IPS DF 19.7 (cell line): ENCODE results near the gene APOC4.
"Not testable (repeated sequence)": the region's sequence is repeated elsewhere in the genome, so short reads cannot be mapped to it uniquely, and the experiment has no call there.

Experiments
- DNase-seq: peaks from one replicate; pipeline ENCODE4 v3.0.0-alpha.2; 2013; ENCODE audit warnings: low read depth, low spot score

APOC4 gene, protein sequence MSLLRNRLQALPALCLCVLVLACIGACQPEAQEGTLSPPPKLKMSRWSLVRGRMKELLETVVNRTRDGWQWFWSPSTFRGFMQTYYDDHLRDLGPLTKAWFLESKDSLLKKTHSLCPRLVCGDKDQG

DNA sequence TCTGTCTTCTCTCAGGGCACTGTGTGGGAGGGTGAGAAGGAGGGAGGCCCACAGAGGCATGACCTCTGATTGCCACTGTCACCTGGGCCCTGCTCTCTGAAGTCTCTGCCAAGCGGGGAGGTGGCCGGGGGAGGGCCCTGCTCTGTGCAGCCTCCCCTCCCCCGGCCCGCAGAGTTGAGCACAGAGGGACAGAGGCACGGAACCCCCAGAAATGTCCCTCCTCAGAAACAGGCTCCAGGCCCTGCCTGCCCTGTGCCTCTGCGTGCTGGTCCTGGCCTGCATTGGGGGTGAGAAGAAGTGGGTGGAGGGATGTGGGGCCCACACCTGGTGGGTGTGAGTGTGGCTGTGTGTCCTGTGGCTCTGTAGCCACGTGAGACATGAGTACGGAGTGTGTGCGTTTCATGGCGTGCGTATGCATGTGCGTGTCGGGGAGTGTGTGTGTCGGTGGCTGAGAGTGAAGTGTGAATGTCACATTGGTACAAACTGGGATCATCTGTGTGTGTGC is at the start of gene APOC4:
APOC4 (plus strand) TSS at position 171 of the 505 bp plus-strand sequence; CDS start at position 212, 41 bp downstream.
- no peak for DNase-seq

DNA sequence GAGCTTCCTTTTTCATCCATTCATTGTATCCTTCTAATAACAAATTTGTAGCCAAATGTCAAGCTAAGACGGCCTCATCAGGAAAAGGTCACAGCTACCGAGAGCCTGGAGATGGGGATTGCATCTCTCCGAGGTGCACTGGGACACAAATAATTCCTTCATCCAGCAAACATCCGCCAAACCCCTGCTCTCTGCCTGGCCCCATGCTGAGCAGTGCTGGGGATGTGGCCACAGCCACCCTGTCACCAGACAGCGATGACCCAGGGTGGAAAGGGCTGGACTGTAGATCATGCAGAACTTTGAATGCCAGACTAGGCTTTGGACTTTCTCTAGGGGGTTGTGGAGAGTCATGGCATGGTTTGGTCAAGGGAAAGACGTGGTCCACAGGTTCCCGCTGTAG is 49.1 kb upstream of the APOC4 start:
- no peak for DNase-seq

DNA sequence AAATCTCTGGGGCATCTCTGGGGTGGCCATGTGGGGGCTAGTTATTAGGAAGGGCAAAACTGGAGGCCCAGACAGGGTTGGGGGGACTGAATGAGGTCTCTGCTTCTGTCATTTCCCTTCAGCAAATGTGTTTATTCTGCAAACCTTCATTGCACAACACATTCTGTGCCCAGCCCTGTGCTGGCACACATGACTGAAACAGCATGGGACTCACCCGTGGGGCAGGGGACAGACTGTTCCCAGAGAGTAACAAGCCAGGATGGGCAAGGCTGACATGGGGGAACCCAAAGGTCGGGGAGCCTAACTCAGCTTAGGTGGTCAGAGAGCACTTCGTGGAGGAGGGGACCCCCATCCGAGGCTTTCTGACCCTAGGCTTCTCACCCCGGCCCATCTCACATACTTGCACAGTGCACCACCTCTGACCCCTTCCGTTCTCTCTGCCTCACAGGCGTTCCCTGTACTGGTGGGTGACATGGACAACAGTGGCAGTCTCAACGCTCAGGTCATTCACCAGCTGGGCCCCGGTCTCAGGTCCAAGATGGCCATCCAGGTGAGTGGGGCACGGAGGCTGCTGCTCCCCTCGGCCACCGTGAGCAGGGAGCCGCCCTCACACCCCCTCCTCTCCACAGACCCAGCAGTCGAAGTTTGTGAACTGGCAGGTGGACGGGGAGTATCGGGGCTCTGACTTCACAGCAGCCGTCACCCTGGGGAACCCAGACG is 48.5 kb upstream of the APOC4 start:
- no peak for DNase-seq

DNA sequence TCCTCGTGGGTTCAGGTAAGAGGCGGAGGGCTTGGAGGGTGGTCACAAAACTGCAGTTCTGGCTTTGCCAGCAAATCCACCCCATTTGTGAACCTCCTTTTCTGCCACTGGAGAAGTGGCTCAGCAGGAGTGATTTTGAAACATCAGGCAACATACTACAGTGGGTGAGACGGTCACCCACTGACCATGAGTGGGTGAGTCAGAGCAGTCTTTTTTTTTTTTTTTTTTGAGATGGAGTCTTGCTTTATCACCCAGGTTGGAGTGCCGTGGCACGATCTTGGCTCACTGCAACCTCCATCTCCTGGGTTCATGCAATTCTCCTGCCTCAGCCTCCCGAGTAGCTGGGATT is 48.0 kb upstream of the APOC4 start:
- DNase-seq = no peak

DNA sequence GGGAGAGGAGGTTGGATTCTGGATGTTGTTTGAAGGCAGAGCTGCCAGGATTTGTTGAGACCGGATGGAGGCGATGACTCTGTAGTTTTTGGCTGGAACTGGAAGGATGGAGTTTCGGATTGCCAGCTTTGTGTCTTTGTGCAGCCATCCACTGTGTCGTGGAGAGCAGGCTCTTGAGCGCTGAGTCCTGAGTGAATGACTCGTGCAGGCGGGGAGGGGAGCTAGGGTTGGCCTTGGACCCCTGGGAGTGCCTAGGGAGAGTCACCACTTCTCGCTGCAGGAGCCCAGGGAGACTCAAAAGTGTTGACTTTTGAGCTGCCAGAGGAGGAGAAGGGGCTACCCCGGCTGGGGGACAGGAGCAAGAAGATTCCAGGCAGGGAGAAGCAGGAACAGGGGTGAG is 47.1 kb upstream of the APOC4 start:
- no peak for DNase-seq

DNA sequence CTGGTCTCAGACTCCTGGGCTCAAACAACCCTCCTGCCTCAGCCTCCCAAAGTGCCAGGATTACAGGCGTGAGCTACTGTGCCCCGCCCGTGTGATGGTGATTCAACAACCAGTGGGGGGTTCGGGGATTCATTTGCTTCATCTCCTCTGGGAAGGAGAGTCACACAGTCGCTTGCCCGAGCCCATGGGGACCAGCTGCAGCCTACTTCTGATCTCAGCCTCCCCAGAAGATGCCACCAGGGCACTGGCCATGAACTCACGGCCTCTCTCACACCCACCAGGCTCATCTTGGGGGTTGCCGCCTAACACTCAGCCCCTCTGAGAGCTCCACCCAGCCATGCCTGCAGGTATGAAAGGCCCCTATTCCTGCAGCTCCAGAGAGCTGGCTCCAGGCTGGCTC is 44.2 kb upstream of the APOC4 start:
- no peak for DNase-seq

DNA sequence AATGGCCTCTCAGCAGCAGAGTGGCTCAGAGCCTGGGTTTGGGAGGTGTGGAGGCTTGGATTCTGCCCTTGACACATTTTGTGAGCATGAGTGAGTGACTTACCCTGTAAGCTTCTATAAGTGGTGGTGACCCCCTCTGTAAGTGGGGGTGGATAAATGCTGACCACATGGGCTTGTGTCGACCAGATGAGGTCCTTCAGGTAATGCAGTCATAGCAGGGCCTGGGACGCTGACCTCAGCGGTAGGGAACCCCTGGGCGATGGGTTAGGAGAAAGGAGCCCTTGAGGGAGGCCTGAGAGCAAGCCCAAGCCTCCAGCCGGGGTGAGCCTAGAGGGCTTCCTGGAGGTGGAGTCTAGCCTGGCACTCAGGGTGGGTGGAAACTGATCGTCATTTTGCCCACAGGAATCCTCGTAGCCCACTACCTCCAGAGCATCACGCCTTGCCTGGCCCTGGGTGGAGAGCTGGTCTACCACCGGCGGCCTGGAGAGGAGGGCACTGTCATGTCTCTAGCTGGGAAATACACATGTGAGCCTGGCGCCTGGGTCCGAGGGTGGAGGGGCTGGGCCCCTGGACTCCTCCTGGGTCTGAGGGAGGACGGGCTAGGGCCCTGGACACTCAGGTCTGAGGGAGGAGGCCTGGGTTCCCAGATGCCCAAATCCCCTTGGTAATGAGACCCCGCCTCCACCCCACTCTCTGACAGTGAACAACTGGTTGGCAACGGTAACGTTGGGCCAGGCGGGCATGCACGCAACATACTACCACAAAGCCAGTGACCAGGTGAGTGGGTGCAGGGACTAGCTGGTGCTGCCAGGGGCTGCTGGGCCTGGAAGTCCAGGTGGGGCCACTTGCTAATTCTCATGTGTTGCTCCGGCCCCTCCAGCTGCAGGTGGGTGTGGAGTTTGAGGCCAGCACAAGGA is 41.5 kb upstream of the APOC4 start:
- no peak for DNase-seq

DNA sequence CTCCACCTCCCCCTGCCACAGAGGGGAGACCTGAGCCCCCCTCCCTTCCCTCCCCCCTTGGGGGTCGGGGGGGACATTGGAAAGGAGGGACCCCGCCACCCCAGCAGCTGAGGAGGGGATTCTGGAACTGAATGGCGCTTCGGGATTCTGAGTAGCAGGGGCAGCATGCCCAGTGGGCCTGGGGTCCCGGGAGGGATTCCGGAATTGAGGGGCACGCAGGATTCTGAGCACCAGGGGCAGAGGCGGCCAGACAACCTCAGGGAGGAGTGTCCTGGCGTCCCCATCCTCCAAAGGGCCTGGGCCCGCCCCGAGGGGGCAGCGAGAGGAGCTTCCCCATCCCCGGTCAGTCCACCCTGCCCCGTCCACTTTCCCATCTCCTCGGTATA is 38.8 kb upstream of the APOC4 start:
- DNase-seq = no peak

DNA sequence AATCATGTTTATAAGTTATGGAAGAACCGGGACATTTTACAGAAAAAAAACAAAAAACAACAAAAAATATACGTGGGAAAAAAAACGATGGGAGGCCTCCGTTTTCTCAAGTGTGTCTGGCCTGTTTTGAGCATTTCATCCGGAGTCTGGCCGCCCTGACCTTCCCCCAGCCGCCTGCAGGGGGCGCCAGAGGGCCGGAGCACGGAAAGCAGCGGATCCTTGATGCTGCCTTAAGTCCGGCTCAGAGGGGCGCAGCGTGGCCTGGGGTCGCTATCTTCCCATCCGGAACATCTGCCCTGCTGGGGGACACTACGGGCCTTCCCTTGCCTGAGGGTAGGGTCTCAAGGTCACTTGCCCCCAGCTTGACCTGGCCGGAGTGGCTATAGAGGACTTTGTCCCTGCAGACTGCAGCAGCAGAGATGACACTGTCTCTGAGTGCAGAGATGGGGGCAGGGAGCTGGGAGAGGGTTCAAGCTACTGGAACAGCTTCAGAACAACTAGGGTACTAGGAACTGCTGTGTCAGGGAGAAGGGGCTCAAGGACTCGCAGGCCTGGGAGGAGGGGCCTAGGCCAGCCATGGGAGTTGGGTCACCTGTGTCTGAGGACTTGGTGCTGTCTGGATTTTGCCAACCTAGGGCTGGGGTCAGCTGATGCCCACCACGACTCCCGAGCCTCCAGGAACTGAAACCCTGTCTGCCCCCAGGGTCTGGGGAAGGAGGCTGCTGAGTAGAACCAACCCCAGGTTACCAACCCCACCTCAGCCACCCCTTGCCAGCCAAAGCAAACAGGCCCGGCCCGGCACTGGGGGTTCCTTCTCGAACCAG is 38.2 kb upstream of the APOC4 start:
- no peak for DNase-seq

DNA sequence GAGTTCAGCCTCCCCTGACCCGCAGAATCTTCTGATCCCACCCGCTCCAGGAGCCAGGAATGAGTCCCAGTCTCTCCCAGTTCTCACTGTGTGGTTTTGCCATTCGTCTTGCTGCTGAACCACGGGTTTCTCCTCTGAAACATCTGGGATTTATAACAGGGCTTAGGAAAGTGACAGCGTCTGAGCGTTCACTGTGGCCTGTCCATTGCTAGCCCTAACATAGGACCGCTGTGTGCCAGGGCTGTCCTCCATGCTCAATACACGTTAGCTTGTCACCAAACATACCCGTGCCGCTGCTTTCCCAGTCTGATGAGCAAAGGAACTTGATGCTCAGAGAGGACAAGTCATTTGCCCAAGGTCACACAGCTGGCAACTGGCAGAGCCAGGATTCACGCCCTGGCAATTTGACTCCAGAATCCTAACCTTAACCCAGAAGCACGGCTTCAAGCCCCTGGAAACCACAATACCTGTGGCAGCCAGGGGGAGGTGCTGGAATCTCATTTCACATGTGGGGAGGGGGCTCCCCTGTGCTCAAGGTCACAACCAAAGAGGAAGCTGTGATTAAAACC is 37.5 kb upstream of the APOC4 start:
- no peak for DNase-seq

DNA sequence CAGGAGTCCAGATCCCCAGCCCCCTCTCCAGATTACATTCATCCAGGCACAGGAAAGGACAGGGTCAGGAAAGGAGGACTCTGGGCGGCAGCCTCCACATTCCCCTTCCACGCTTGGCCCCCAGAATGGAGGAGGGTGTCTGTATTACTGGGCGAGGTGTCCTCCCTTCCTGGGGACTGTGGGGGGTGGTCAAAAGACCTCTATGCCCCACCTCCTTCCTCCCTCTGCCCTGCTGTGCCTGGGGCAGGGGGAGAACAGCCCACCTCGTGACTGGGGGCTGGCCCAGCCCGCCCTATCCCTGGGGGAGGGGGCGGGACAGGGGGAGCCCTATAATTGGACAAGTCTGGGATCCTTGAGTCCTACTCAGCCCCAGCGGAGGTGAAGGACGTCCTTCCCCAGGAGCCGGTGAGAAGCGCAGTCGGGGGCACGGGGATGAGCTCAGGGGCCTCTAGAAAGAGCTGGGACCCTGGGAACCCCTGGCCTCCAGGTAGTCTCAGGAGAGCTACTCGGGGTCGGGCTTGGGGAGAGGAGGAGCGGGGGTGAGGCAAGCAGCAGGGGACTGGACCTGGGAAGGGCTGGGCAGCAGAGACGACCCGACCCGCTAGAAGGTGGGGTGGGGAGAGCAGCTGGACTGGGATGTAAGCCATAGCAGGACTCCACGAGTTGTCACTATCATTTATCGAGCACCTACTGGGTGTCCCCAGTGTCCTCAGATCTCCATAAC is 36.4 kb upstream of the APOC4 start, which contains the start of gene APOE:
APOE (plus strand) TSS at position 360 of the 724 bp plus-strand sequence. CDS start 829 bp downstream, outside the sequence.
- no peak for DNase-seq

DNA sequence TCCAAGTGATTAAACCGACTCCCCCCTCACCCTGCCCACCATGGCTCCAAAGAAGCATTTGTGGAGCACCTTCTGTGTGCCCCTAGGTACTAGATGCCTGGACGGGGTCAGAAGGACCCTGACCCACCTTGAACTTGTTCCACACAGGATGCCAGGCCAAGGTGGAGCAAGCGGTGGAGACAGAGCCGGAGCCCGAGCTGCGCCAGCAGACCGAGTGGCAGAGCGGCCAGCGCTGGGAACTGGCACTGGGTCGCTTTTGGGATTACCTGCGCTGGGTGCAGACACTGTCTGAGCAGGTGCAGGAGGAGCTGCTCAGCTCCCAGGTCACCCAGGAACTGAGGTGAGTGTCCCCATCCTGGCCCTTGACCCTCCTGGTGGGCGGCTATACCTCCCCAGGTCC is 34.4 kb upstream of the APOC4 start:
- no peak for DNase-seq

DNA sequence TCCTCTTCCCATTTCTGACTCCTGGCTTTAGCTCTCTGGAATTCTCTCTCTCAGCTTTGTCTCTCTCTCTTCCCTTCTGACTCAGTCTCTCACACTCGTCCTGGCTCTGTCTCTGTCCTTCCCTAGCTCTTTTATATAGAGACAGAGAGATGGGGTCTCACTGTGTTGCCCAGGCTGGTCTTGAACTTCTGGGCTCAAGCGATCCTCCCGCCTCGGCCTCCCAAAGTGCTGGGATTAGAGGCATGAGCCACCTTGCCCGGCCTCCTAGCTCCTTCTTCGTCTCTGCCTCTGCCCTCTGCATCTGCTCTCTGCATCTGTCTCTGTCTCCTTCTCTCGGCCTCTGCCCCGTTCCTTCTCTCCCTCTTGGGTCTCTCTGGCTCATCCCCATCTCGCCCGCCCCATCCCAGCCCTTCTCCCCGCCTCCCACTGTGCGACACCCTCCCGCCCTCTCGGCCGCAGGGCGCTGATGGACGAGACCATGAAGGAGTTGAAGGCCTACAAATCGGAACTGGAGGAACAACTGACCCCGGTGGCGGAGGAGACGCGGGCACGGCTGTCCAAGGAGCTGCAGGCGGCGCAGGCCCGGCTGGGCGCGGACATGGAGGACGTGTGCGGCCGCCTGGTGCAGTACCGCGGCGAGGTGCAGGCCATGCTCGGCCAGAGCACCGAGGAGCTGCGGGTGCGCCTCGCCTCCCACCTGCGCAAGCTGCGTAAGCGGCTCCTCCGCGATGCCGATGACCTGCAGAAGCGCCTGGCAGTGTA is 33.8 kb upstream of the APOC4 start:
- no peak for DNase-seq

DNA sequence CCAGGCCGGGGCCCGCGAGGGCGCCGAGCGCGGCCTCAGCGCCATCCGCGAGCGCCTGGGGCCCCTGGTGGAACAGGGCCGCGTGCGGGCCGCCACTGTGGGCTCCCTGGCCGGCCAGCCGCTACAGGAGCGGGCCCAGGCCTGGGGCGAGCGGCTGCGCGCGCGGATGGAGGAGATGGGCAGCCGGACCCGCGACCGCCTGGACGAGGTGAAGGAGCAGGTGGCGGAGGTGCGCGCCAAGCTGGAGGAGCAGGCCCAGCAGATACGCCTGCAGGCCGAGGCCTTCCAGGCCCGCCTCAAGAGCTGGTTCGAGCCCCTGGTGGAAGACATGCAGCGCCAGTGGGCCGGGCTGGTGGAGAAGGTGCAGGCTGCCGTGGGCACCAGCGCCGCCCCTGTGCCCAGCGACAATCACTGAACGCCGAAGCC is 33.2 kb upstream of the APOC4 start:
- no peak for DNase-seq

DNA sequence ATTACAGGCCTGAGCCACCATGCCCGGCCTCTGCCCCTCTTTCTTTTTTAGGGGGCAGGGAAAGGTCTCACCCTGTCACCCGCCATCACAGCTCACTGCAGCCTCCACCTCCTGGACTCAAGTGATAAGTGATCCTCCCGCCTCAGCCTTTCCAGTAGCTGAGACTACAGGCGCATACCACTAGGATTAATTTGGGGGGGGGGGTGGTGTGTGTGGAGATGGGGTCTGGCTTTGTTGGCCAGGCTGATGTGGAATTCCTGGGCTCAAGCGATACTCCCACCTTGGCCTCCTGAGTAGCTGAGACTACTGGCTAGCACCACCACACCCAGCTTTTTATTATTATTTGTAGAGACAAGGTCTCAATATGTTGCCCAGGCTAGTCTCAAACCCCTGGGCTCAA is 32.3 kb upstream of the APOC4 start:
- DNase-seq = no peak

DNA sequence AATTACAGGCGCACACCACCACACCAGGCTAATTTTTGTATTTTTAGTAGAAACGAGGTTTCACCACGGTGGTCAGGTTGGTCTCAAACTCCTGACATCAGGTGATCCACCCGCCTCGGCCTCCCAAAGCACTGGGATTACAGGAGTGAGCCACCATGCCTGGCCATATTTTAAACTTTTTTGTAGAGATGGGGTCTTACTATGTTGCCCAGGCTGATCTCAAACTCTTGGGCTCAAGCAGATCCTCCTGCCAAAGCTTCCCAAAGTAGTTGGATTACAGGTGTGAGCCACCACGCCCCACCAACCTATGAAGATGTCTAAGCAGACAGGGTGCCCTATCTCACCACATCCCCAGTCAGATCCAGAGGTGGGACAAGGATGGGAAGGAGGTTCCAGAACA is 30.1 kb upstream of the APOC4 start:
- DNase-seq = not testable (repeated sequence)

DNA sequence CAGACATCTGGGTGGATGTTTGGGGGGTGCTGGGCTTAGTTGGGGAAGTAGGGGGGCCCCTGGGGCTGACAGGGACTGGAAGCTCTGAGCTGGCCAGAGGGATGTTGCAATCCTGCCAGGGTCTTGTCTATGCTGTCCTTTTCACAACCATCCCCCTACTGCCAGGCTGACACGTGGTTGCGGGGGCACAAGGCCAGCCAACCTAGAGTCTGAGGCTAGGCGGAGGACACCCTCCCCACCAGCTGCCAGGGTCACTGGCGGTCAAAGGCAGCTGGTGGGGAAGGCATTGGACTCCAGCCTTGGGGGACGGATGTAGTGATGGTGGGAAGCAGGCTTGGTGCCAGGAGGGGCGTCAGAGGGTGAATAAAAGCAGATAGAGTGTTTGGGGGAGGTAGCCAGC is 29.2 kb upstream of the APOC4 start:
- DNase-seq = no peak

DNA sequence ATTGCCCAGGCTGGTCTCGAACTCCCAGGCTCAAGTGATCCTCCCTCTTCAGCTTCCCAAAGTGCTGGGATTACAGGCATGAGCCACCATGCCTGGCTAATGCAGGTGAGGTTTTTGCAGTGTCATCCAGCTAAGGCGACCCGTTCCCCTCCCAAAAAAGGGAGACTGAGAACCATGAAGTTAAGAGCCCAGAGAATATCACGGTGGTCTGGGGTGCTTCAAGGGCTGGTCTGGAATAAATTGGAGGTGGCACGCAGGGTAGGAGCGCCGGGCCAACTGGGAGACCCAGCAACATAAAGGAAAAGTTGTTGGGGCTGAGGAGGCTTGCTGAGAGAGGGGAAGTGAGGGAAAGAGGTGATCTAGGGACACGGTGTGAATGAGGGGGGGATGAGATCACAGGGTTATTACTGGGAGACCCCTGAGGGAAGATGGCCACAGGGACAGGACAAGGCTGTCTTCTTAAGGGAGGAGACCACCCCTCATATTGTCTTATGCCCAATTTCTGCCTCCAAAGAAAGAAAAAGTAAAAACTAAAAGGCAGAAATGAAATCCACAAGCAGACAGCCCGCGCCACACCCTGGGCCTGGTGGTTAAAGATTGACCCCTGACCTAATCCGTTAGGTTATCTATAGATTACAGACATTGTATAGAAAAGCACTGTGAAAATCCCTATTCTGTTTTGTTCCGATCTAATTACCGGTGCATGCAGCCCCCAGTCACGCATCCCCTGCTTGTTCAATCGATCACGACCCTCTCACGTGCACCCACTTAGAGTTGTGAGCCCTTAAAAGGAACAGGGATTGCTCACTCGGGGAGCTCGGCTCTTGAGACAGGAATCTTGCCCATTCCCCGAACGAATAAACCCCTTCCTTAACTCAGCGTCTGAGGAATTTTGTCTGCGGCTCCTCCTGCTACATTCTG is 28.3 kb upstream of the APOC4 start:
- not testable (repeated sequence) for DNase-seq
